ENCODE results near the gene PRKAR1B. TPM values are rescaled to one million over a fixed set of nuclear protein-coding genes. Genes with fewer than 3 reads are reported as not detected.
"Not testable (repeated sequence)": the region's sequence is repeated elsewhere in the genome, so short reads cannot be mapped to it uniquely, and the experiment has no call there.

Gene PRKAR1B
- total RNA-seq, 4 donors from 2014 or later, result 7.3 to 15.6 (median 12.3) TPM

GRCh38 chr7:746155-747061 is 19.3 kb upstream of the PRKAR1B start:
- no peak overlapping the region for H3K27ac ChIP-seq
- H3K36me3 ChIP-seq, result peaks cover 6 to 10% of the 10 kb centered on the region in 2 donors
- H3K4me3 ChIP-seq (replicated peaks in 1 of 3), result no peak overlapping the region
- H3K4me1 ChIP-seq, result peaks cover 0 to 15% of the 10 kb centered on the region in 2 donors
- 94 to 96% methylated on average over 40 of the region's 40 CpGs for WGBS, 2 donors
- DNase-seq, result no peak
- no peaks in the 10 kb centered on the region for H3K27me3 ChIP-seq
- H3K9me3 ChIP-seq, result no peaks in the 10 kb centered on the region
- TF ChIP-seq CTCF (IDR thresholded peaks at IDR 0.05), result no peak
- no peak for TF ChIP-seq POLR2A (IDR thresholded peaks at IDR 0.05)
- intact Hi-C loops (cut with DNase I), result no loop called here

GRCh38 chr7:745431-746154 is 18.5 kb upstream of the PRKAR1B start:
- Histone ChIP-seq H3K4me1 (peaks cover 0 to 15% of the 10 kb centered on the region in 2 donors), H3K27ac (no peak overlapping the region), H3K4me3 (replicated peaks in 1 of 3) (no peak overlapping the region), H3K36me3 (peaks cover 6 to 18% of the 10 kb centered on the region in 2 donors), H3K9me3 (no peaks in the 10 kb centered on the region), H3K27me3 (no peaks in the 10 kb centered on the region)
- intact Hi-C loops (cut with DNase I), result no loop called here
- 92 to 95% methylated on average over 23 of the region's 23 CpGs for WGBS, 2 donors
- TF ChIP-seq CTCF (IDR thresholded peaks at IDR 0.05) (no peak), POLR2A (IDR thresholded peaks at IDR 0.05) (no peak)
- no peak for DNase-seq

- WGBS, 2 donors, result 95 to 97% methylated on average over 20 of the region's 20 CpGs
- H3K27ac ChIP-seq, result no peak overlapping the region
- no peak for DNase-seq
- H3K36me3 ChIP-seq, result peaks cover 6 to 24% of the 10 kb centered on the region in 2 donors
- H3K9me3 ChIP-seq, result no peaks in the 10 kb centered on the region
- TF ChIP-seq POLR2A (IDR thresholded peaks at IDR 0.05) (no peak), CTCF (IDR thresholded peaks at IDR 0.05) (no peak)
- peaks cover 0 to 15% of the 10 kb centered on the region in 2 donors for H3K4me1 ChIP-seq
- H3K27me3 ChIP-seq, result no peaks in the 10 kb centered on the region
- no peak overlapping the region for H3K4me3 ChIP-seq (replicated peaks in 1 of 3)
- intact Hi-C loops (cut with DNase I), result no loop called here
Measured at GRCh38 chr7:744854-745430, 17.9 kb upstream of the PRKAR1B start.

- H3K4me3 ChIP-seq (replicated peaks in 1 of 3); DNase-seq; intact Hi-C loops (cut with DNase I); H3K27ac ChIP-seq; H3K4me1 ChIP-seq; H3K9me3 ChIP-seq; H3K27me3 ChIP-seq: not testable (repeated sequence)
- peaks cover 6 to 26% of the 10 kb centered on the region in 2 donors for H3K36me3 ChIP-seq
- WGBS, 2 donors, result 97 to 98% methylated on average over 5 of the region's 5 CpGs
Measured at GRCh38 chr7:744128-744520, 17.0 kb upstream of the PRKAR1B start.

GRCh38 chr7:743341-744127 is 16.5 kb upstream of the PRKAR1B start:
- DNase-seq; intact Hi-C loops (cut with DNase I); H3K27me3 ChIP-seq; H3K9me3 ChIP-seq; H3K27ac ChIP-seq; H3K4me1 ChIP-seq; H3K4me3 ChIP-seq (replicated peaks in 1 of 3): not testable (repeated sequence)
- H3K36me3 ChIP-seq, result peaks cover 6 to 26% of the 10 kb centered on the region in 2 donors
- 90 to 98% methylated on average over 14 of the region's 14 CpGs for WGBS, 2 donors

Measured in thyroid gland (tissue), 4 donors.